Psoas muscle (tissue), 8 donors: ENCODE data around the gene PRSS12. TPM values are rescaled to one million over a fixed set of nuclear protein-coding genes. Genes with fewer than 3 reads are reported as not detected.

Source experiments
- ATAC-seq, 4 donors: fragments of 200-7000 bp; cut with Tn5 transposase; one replicate each; pipeline ENCODE4 v1.9.1; 2020; ENCODE audit warnings: moderate library complexity in 3 of 4, mild to moderate bottlenecking in 2 of 4
- DNase-seq, 2 donors: peaks; one replicate each; pipeline ENCODE4 v3.0.0-alpha.2; 2020
- H3K27ac ChIP-seq: fragments of 200-600 bp; one replicate; pipeline ENCODE4 v1.8.0; 2022
- H3K27me3 ChIP-seq, 3 donors: fragments of 200-600 bp in 1 of 3; one replicate each; pipeline versions ENCODE4 v1.6.1 to v1.8.0; 2013 to 2022; ENCODE audit warnings: low read length in 2 of 3, mild to moderate bottlenecking in 2 of 3, moderate library complexity in 1 of 3; ENCODE audit not compliant: insufficient read depth in 3 of 3
- H3K36me3 ChIP-seq, 2 donors: fragments of 200-600 bp in 1 of 2; one replicate each; pipeline versions ENCODE4 v1.6.1 to v1.8.0; 2013 to 2022; ENCODE audit warnings: low read depth in 1 of 2, mild to moderate bottlenecking in 1 of 2, moderate library complexity in 1 of 2; ENCODE audit not compliant: insufficient read depth in 1 of 2
- H3K4me1 ChIP-seq: fragments of 200-600 bp; one replicate; pipeline ENCODE4 v1.8.0; 2022
- H3K4me3 ChIP-seq: fragments of 200-600 bp; one replicate; pipeline ENCODE4 v1.8.0; 2022; ENCODE audit warnings: mild to moderate bottlenecking
- H3K9me3 ChIP-seq: fragments of 200-600 bp; one replicate; pipeline ENCODE4 v1.8.0; 2022
- CTCF ChIP-seq: fragments of 200-600 bp; IDR thresholded peaks from one replicate; pipeline ENCODE4 v1.8.0; 2022; ENCODE audit warnings: antibody characterized with exemption
- WGBS, 3 donors: extraction: QIAGEN DNeasy Blood & Tissue Kit; methylation state at CpG; one replicate each; pipeline versions ENCODE4 v1.1.6 to v1.1.7; 2013; 5-methylcytosine and 5-hydroxymethylcytosine counted together
- intact Hi-C, 2 donors: fragments of 100-400 bp; cut with DNase I; formaldehyde crosslinking; loops; one replicate each; pipeline versions ENCODE4 v1.11.0 to v1.14.2; 2022
- polyA plus RNA-seq, 3 donors: library from polyadenylated mRNA; stranded (reverse); fragments of 200-250 nt; gene quantifications; one replicate each; pipeline ENCODE4 v1.2.3, GENCODE V29; 2013
- total RNA-seq, 4 donors: library from RNA; stranded (reverse); fragmentation: NEBNext Ultra II Directional in 2 of 4; extraction: Animal tissue kit (Norgen Biotek cat#: 25700) in 2 of 4; gene quantifications; one replicate each; pipeline versions ENCODE4 v1.2.1 to v1.2.4, GENCODE V29; 2021 to 2023
- donor health status: healthy with polysubstance abuse.
- donor health status: DM: no; HTN: no; CAD: no; lungs with moderate emphysema.
- donor health status: Bipolar disorder and iron deficiency.
- donor health status: healthy.
- donor health status: DM: yes; HTN: yes; CAD: no.
- donor health status: DM: no; HTN: no; CAD: no.
- donor health status: DM: no; HTN: no; CAD: no.
- donor health status: DM: yes; HTN: yes; CAD: no.

PRSS12 gene
- total and polyA plus RNA-seq, 7 donors, result 0.01 to 0.49 (median 0.10) TPM; not detected in 1

- 17 to 25% (median 20%) methylated on average over 6 of the region's 6 CpGs for WGBS, 3 donors
- no peaks in the 10 kb centered on the region for H3K9me3 ChIP-seq
- TF ChIP-seq CTCF, result no peak
- ATAC-seq (no peak), DNase-seq (no peak)
- H3K27ac ChIP-seq, result no peak overlapping the region
- no peaks in the 10 kb centered on the region for H3K36me3 ChIP-seq
- peaks cover 0 to 2% (median 0%) of the 10 kb centered on the region in 3 donors for H3K27me3 ChIP-seq
- H3K4me1 ChIP-seq, result no peaks in the 10 kb centered on the region
- H3K4me3 ChIP-seq, result no peak overlapping the region
- intact Hi-C loops, result no loop called here
Measured at GRCh38 chr4:118335324-118335723, 17.5 kb downstream of the PRSS12 start.

GRCh38 chr4:118331352-118331751, 21.5 kb downstream of the PRSS12 start:
- H3K27me3 ChIP-seq, result peaks cover 0 to 2% (median 0%) of the 10 kb centered on the region in 3 donors
- H3K4me3 ChIP-seq, result no peak overlapping the region
- WGBS, 3 donors, result 81 to 83% (median 82%) methylated on average over 3 of the region's 3 CpGs
- H3K9me3 ChIP-seq, result no peaks in the 10 kb centered on the region
- no peak overlapping the region for H3K27ac ChIP-seq
- DNase-seq (no peak), ATAC-seq (no peak)
- no peaks in the 10 kb centered on the region for H3K4me1 ChIP-seq
- intact Hi-C loops, result no loop called here
- no peak for TF ChIP-seq CTCF
- H3K36me3 ChIP-seq, result no peaks in the 10 kb centered on the region

- intact Hi-C loops, result no loop called here
- no peak for TF ChIP-seq CTCF
- H3K4me1 ChIP-seq, result no peaks in the 10 kb centered on the region
- ATAC-seq, result no peak
- no peaks in the 10 kb centered on the region for H3K36me3 ChIP-seq
- no peak overlapping the region for H3K4me3 ChIP-seq
- no peak for DNase-seq
- H3K27ac ChIP-seq, result no peak overlapping the region
- WGBS, 3 donors, result 68 to 81% (median 68%) methylated on average over 5 of the region's 5 CpGs
- H3K9me3 ChIP-seq, result no peaks in the 10 kb centered on the region
- peaks cover 0 to 2% (median 0%) of the 10 kb centered on the region in 3 donors for H3K27me3 ChIP-seq
Measured at GRCh38 chr4:118329849-118330248, 23.0 kb downstream of the PRSS12 start.

GRCh38 chr4:118327554-118328241, 25.1 kb downstream of the PRSS12 start:
- H3K4me3 ChIP-seq, result no peak overlapping the region
- no peaks in the 10 kb centered on the region for H3K9me3 ChIP-seq
- no peak for TF ChIP-seq CTCF
- no peaks in the 10 kb centered on the region for H3K4me1 ChIP-seq
- intact Hi-C loops, result no loop called here
- H3K36me3 ChIP-seq, result no peaks in the 10 kb centered on the region
- no peak overlapping the region for H3K27ac ChIP-seq
- WGBS, 3 donors, result 49 to 67% (median 65%) methylated on average over 4 of the region's 4 CpGs
- ATAC-seq (no peak), DNase-seq (no peak)
- peaks cover 0 to 2% (median 0%) of the 10 kb centered on the region in 3 donors for H3K27me3 ChIP-seq

- Histone ChIP-seq H3K4me3 (no peak overlapping the region), H3K27ac (no peak overlapping the region), H3K36me3 (no peaks in the 10 kb centered on the region), H3K9me3 (no peaks in the 10 kb centered on the region), H3K27me3 (peaks cover 0 to 2% (median 0%) of the 10 kb centered on the region in 3 donors), H3K4me1 (no peaks in the 10 kb centered on the region)
- 74 to 97% (median 81%) methylated on average over 2 of the region's 2 CpGs for WGBS, 3 donors
- TF ChIP-seq CTCF, result no peak
- intact Hi-C loops, result no loop called here
- ATAC-seq, result no peak
- no peak for DNase-seq
Measured at GRCh38 chr4:118326585-118326984, 26.2 kb downstream of the PRSS12 start.
